K562 (cell line): ENCODE measurements around the gene CNTN5.

Experiments used
- ARID2 ChIP-seq: fragments of 450-650 bp; IDR thresholded peaks from 2 replicates; pipeline ENCODE4 v1.6.1; 2017; ENCODE audit warnings: antibody characterized with exemption, mild to moderate bottlenecking
- TF ChIP-seq, protein P1 (sequence below): sonication (generic); formaldehyde crosslinking; IDR thresholded peaks from 2 replicates; pipeline ENCODE4 v1.8.0; 2022; ENCODE audit warnings: missing genetic modification reagents, mild to moderate bottlenecking, borderline replicate concordance
- TF ChIP-seq, protein P2 (sequence below): sonication (generic); formaldehyde crosslinking; IDR thresholded peaks from 2 replicates; pipeline ENCODE4 v1.8.0; 2023; ENCODE audit warnings: missing genetic modification reagents, mild to moderate bottlenecking, borderline replicate concordance

DNA sequence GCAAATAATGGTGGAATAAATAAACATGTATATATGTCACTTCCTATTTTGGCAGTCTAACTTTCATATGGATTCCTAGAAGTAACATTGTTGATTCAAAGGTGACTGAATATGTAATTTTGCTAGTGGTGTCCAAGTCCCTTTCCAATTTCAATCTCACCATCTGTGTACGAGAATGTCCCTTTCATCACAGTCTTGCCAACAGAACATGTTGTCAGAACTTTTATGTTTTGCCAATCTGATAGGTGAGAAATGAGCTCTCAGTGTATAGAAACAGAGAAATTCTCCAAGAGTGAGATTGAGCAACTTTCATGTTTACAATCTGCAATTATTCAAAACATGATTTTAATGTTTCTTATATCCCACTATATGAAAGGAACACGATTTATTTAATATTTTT is 167.5 kb downstream of the CNTN5 start:
- TF ChIP-seq, protein P1, sequence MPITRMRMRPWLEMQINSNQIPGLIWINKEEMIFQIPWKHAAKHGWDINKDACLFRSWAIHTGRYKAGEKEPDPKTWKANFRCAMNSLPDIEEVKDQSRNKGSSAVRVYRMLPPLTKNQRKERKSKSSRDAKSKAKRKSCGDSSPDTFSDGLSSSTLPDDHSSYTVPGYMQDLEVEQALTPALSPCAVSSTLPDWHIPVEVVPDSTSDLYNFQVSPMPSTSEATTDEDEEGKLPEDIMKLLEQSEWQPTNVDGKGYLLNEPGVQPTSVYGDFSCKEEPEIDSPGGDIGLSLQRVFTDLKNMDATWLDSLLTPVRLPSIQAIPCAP (CRISPR knock-in tag): no peak
- no peak for TF ChIP-seq ARID2
- TF ChIP-seq, protein P2, sequence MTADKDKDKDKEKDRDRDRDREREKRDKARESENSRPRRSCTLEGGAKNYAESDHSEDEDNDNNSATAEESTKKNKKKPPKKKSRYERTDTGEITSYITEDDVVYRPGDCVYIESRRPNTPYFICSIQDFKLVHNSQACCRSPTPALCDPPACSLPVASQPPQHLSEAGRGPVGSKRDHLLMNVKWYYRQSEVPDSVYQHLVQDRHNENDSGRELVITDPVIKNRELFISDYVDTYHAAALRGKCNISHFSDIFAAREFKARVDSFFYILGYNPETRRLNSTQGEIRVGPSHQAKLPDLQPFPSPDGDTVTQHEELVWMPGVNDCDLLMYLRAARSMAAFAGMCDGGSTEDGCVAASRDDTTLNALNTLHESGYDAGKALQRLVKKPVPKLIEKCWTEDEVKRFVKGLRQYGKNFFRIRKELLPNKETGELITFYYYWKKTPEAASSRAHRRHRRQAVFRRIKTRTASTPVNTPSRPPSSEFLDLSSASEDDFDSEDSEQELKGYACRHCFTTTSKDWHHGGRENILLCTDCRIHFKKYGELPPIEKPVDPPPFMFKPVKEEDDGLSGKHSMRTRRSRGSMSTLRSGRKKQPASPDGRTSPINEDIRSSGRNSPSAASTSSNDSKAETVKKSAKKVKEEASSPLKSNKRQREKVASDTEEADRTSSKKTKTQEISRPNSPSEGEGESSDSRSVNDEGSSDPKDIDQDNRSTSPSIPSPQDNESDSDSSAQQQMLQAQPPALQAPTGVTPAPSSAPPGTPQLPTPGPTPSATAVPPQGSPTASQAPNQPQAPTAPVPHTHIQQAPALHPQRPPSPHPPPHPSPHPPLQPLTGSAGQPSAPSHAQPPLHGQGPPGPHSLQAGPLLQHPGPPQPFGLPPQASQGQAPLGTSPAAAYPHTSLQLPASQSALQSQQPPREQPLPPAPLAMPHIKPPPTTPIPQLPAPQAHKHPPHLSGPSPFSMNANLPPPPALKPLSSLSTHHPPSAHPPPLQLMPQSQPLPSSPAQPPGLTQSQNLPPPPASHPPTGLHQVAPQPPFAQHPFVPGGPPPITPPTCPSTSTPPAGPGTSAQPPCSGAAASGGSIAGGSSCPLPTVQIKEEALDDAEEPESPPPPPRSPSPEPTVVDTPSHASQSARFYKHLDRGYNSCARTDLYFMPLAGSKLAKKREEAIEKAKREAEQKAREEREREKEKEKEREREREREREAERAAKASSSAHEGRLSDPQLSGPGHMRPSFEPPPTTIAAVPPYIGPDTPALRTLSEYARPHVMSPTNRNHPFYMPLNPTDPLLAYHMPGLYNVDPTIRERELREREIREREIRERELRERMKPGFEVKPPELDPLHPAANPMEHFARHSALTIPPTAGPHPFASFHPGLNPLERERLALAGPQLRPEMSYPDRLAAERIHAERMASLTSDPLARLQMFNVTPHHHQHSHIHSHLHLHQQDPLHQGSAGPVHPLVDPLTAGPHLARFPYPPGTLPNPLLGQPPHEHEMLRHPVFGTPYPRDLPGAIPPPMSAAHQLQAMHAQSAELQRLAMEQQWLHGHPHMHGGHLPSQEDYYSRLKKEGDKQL: no peak
